ENCODE results near the gene FNDC5.
"Not testable (repeated sequence)": the region's sequence is repeated elsewhere in the genome, so short reads cannot be mapped to it uniquely, and the experiment has no call there.

The FNDC5 gene

GRCh38 chr1:32870615-32871363 lies at the start of gene FNDC5:
FNDC5 (minus strand) TSS chr1:32870912.
- DNase-seq (ENCODE audit: low read depth in 2 of 2), result no peak

DNA sequence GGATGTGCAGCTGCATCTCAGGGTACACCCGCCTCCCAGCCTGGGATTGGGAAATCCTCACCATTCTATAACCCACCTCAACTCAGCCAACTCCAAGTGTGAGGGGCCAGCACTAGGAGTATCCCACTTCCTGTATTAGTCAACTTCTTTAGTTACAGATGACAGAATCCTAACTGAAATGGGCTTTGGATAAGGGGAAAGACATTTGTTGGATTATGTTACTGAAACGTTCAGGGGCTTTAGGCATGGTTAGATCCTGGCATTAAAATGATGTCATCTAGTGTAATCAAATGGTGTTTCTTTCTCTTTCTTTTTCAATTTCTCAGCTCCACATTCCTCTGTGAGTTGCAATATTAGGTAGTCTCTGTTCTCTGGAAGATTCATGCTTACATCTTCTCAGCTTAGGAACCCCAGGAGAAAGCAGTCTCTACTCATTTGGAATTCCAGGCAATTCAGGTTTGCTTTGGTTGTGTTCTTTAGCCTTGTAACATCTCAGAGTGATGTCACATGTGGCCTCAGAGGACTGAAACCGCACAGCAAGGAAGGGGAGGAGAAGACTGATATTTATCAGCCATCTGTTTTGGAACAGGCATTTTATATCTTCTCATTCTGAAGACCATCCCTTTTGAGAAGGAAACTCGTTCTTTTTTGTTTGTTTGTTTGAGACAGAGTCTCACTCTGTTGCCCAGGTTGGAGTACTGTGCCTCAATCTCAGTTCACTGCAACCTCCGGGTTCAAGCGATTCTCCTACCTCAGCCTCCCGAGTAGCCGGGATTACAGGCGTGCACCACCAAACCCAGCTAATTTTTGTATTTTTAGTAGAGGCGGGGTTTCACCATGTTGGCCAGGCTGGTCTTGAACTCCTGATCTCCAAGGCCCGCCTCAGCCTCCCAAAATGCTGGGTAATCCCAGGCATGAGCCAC lies 49.4 kb upstream of the FNDC5 start:
- DNase-seq (ENCODE audit: low read depth in 2 of 2), result no peak

- DNase-seq (ENCODE audit: low read depth in 2 of 2), result no peak
Observed at GRCh38 chr1:32918179-32918578, 47.5 kb upstream of the FNDC5 start.

GRCh38 chr1:32917521-32917920 lies 46.8 kb upstream of the FNDC5 start:
- DNase-seq (ENCODE audit: low read depth in 2 of 2), result no peak

GRCh38 chr1:32915766-32916706 lies 45.3 kb upstream of the FNDC5 start:
- no peak for DNase-seq (ENCODE audit: low read depth in 2 of 2)

GRCh38 chr1:32910319-32910718 lies 39.6 kb upstream of the FNDC5 start:
- no peak for DNase-seq (ENCODE audit: low read depth in 2 of 2)

GRCh38 chr1:32907435-32907834 lies 36.7 kb upstream of the FNDC5 start:
- no peak for DNase-seq (ENCODE audit: low read depth in 2 of 2)

DNA sequence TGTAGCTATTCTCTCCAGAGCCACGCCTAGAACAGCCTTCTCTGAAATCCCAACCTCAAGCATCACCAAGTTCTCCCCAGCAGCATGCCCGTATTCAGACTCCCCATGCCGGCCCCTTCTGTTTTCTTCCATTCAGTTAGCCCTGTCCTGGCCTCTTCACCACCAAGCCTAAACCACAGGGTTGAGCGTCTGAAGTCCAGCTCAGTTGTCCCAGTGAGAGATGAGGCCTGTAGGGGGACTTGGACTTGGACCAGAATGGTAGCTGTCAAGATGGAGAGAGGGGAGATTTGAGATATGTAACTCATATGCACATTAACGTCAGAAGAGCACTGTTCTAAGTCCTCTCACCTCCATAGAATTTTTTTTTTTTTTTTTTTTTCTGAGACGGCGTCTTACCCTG lies 35.9 kb upstream of the FNDC5 start:
- no peak for DNase-seq (ENCODE audit: low read depth in 2 of 2)

DNA sequence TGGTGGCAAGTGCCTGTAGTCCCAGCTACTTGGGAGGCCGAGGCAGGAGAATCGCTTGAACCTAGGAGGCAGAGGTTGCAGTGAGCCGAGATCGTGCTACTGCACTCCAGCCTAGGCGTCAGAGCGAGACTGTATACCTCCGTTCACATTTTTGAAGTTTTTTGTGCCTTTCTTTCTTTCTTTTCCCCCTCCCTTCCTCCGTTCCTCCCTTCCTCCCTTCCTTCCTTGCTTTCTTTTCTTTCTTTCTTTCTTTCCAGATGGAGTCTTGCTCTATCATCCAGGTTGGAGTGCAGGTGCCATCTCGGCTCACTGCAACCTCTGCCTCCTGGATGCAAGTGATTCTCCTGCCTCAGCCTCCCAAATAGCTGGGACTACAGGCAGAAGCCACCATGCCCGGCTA lies 34.9 kb upstream of the FNDC5 start:
- DNase-seq (ENCODE audit: low read depth in 2 of 2), result not testable (repeated sequence)

GRCh38 chr1:32904797-32905196 lies 34.1 kb upstream of the FNDC5 start:
- DNase-seq (ENCODE audit: low read depth in 2 of 2), result no peak

DNA sequence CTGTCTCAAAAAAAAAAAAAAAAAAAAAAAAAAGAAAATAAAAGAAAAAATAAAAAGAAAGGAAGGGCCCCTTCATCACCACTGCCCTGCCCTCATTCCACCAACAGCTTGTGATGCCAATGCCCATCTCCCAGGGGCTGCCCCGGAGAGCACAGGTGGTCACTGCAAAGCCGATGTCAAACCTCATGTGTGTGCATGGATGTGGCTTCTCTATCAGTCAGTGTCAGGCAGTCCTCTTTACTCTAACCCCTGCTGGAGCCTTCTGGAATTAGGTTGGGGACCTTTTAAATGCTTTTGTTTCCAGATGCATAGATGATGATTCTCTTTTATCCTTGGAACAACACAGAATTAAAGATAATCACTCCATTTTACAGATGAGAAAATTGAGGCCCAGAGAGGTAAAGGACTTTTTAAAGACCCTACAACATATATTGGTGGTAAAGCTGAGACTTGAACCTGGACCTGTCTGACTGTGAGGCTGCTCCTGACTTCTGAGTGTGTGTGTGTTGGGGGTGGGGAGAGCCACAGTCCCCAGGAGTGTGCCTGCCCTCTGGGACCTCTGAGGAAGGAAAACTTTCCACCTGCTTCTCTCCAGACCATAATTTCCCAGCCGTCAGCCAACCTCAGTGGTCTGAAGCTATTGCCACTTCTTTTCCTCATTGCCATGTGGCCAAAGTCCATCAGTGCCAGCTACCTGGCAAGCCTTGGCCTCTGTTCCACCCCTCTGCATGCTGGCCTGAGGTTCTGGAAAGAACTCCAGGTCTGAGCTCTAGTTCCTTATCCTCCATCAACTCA lies 33.5 kb upstream of the FNDC5 start:
- DNase-seq (ENCODE audit: low read depth in 2 of 2), result no peak

- no peak for DNase-seq (ENCODE audit: low read depth in 2 of 2)
Observed at GRCh38 chr1:32902535-32902920, 31.8 kb upstream of the FNDC5 start.

GRCh38 chr1:32901823-32902534 lies 31.3 kb upstream of the FNDC5 start:
- no peak for DNase-seq (ENCODE audit: low read depth in 2 of 2)

GRCh38 chr1:32900956-32901822 lies 30.5 kb upstream of the FNDC5 start, which contains the start of gene TMEM54:
TMEM54 (minus strand) TSS chr1:32901389; CDS start chr1:32901238, 151 bp downstream.
- no peak for DNase-seq (ENCODE audit: low read depth in 2 of 2)

DNA sequence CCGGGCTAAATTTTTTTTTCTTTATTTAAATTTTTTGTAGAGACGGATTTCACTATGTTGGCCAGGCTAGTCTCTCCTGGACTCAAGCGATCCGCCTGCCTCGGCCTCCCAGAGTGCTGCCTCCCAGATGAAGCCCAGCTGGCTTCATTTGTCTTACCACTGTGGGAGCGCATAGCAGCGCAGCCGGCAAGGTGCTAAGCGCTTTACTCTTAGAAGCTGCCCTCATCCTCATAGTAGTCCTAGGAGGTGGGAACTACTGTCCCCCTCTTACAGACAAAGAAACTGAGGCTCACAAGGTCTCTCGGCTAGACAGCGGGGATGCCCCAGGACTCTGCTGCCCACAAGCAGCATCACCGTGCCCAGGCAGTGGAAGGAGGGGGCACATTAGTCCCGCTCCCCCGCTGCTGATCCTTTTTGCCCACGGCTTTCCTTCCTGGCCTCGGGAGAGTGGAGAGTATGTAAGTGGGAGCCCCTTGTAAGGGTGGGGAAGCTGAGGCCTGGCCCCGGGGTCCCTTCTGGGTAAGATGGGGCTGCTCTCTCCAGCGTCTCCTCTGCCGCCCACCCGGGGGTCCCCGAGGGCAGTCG lies 29.8 kb upstream of the FNDC5 start:
- no peak for DNase-seq (ENCODE audit: low read depth in 2 of 2)

GRCh38 chr1:32899586-32900296 lies 29.0 kb upstream of the FNDC5 start:
- no peak for DNase-seq (ENCODE audit: low read depth in 2 of 2)

DNA sequence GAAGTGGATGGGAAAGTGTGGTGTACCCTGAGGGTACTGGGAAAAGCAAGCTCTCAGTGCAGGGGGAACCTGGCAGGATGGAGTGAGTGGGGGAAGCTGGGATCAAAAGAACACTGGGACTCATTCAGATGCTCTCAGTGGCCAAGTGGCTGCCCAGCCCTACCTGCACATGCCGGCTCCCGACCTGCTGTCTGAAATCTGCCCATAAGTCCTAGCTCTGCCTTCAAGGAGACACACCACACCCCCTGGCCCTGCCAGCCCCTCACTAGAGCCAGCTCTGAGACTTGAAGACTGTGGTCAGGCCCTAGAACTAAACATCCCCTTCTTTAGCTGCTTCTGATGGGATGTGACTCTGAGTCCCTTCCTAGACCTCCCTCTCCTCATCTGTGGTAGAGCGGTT lies 28.2 kb upstream of the FNDC5 start:
- DNase-seq (ENCODE audit: low read depth in 2 of 2), result no peak

GRCh38 chr1:32898056-32898455 lies 27.3 kb upstream of the FNDC5 start:
- DNase-seq (ENCODE audit: low read depth in 2 of 2), result no peak

All from stimulated activated CD8-positive, alpha-beta memory T cell treated with anti-CD3 and anti-CD28 coated beads, Interleukin-7, amount 100 ng/mL, for 4 hours (primary cell).